ENCODE results near the gene ENTPD8.

DNA sequence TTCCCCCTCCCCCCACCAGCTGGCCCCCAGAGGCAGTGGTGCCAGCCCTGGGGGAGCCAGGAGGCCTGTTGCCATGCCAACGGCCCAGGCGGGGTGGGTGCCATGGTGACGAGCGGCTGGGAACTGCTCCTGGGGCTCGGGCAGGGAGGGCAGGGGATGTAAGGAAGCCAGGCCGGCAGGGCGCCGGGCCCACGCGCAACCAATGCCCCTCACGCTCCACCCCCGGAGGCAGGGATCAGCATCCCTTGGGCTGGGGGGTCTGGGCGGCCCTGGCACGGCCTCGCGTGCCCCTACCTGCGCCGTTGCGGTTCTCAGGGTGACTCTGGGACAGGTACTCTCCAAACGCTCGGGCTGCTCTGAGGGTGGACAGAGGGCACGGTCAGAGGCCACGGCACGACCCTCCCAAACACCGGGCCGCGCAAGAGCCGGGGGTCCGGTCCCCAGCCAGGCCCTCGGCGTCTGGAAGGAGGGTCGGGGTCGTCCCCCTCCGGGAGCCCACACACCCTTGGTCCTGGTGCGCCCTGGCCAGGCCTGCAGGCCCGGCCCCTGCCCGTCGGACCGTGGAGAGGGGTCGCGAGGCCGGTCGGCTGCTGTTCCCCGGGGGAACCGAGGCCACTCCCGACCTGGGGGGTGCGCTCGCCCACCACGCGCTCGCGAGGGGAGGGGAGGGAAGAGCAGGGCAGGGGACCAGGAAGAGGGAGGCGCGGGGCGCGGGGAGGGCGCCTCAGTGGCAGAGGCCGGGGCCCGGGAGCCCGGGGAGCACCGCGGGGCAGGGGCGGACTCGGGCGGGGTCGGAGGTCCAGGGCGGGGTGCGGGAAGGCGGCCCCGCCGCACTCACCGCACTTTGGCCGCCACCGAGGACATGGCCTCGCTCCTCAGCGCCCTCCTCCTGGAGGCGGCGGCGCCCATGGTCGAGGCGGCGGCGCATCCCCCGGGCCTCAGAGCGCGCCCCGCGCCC lies 17.3 kb upstream of the ENTPD8 start:
- TF ChIP-seq, protein P1, sequence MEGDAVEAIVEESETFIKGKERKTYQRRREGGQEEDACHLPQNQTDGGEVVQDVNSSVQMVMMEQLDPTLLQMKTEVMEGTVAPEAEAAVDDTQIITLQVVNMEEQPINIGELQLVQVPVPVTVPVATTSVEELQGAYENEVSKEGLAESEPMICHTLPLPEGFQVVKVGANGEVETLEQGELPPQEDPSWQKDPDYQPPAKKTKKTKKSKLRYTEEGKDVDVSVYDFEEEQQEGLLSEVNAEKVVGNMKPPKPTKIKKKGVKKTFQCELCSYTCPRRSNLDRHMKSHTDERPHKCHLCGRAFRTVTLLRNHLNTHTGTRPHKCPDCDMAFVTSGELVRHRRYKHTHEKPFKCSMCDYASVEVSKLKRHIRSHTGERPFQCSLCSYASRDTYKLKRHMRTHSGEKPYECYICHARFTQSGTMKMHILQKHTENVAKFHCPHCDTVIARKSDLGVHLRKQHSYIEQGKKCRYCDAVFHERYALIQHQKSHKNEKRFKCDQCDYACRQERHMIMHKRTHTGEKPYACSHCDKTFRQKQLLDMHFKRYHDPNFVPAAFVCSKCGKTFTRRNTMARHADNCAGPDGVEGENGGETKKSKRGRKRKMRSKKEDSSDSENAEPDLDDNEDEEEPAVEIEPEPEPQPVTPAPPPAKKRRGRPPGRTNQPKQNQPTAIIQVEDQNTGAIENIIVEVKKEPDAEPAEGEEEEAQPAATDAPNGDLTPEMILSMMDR (IDR thresholded peaks at IDR 0.05) = no peak
- no peak for TF ChIP-seq POLR2A (IDR thresholded peaks at IDR 0.05)
